Endothelial cell (in vitro differentiated cells): ENCODE measurements around the gene SH2D5. TPM values are rescaled to one million over a fixed set of nuclear protein-coding genes. Genes with fewer than 3 reads are reported as not detected.

Experiments
- DNase-seq: peaks from one replicate; pipeline ENCODE4 v3.0.0; 2021; ENCODE audit warnings: low spot score
- H3K27ac Mint-ChIP-seq: one replicate; pipeline ENCODE4 v1.8.0; 2021; ENCODE audit warnings: mixed read lengths, inconsistent platforms; ENCODE audit not compliant: unreplicated experiment
- H3K27me3 Mint-ChIP-seq: one replicate; pipeline ENCODE4 v1.8.0; 2021; ENCODE audit warnings: mild to moderate bottlenecking, moderate library complexity, mixed read lengths, inconsistent platforms; ENCODE audit not compliant: unreplicated experiment
- H3K36me3 Mint-ChIP-seq: one replicate; pipeline ENCODE4 v1.8.0; 2021; ENCODE audit warnings: mild to moderate bottlenecking, low read depth, mixed read lengths, inconsistent platforms; ENCODE audit not compliant: unreplicated experiment
- H3K4me1 Mint-ChIP-seq: one replicate; pipeline ENCODE4 v1.8.0; 2021; ENCODE audit warnings: mild to moderate bottlenecking, mixed read lengths, inconsistent platforms; ENCODE audit not compliant: unreplicated experiment
- H3K4me3 Mint-ChIP-seq: one replicate; pipeline ENCODE4 v1.8.0; 2021; ENCODE audit warnings: mild to moderate bottlenecking, mixed read lengths, inconsistent platforms; ENCODE audit not compliant: unreplicated experiment
- H3K9me3 Mint-ChIP-seq: one replicate; pipeline ENCODE4 v1.8.0; 2021; ENCODE audit warnings: mixed read lengths, inconsistent platforms; ENCODE audit not compliant: unreplicated experiment
- total RNA-seq: library from RNA; stranded (reverse); fragmentation: NEBNext Ultra II Directional; extraction: Animal tissue kit (Norgen Biotek cat#: 25700); gene quantifications from one replicate; pipeline ENCODE4 v1.2.1, GENCODE V29; 2021; ENCODE audit not compliant: unreplicated experiment
- TF ChIP-seq, protein P1 (sequence below): fragments of 200-600 bp; sonication (generic); IDR thresholded peaks from one replicate; pipeline ENCODE4 v1.5.0; 2021; ENCODE audit warnings: antibody characterized with exemption; ENCODE audit not compliant: unreplicated experiment

The SH2D5 gene
- total RNA-seq, 1 donor from 2014 or later, result 0.26 TPM

DNA sequence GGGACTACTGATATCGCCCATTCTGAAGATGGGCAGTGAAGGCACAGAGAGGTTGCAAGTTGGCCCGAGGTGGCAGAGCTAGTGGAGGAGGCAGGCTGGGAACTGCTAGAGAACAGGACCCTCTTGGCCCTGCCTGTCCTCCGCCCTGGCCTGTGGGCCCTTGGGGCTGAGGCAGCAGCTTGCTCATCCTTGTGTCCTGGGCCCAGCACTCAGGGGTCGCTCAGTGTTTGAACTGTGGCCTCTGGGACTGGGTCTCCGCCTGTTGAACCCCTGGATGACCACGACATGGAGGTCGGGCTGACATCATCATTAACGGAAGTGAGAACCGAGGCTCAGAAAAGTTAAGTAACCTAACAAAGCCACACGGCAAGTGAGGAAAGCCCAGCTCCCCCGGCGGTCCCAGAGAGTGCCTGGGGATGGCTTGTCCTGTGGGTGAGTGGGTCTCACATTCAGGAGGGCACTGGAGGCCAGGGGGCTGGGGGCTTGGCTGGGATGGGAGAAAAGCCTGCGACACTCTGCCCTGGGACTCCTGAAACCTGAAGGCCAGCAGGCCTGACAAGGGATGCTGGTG lies 48.4 kb downstream of the SH2D5 start:
- H3K9me3 Mint-ChIP-seq, result no peaks in the 10 kb centered on the region
- TF ChIP-seq, protein P1, sequence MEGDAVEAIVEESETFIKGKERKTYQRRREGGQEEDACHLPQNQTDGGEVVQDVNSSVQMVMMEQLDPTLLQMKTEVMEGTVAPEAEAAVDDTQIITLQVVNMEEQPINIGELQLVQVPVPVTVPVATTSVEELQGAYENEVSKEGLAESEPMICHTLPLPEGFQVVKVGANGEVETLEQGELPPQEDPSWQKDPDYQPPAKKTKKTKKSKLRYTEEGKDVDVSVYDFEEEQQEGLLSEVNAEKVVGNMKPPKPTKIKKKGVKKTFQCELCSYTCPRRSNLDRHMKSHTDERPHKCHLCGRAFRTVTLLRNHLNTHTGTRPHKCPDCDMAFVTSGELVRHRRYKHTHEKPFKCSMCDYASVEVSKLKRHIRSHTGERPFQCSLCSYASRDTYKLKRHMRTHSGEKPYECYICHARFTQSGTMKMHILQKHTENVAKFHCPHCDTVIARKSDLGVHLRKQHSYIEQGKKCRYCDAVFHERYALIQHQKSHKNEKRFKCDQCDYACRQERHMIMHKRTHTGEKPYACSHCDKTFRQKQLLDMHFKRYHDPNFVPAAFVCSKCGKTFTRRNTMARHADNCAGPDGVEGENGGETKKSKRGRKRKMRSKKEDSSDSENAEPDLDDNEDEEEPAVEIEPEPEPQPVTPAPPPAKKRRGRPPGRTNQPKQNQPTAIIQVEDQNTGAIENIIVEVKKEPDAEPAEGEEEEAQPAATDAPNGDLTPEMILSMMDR, result no peak
- peaks cover 11% of the 10 kb centered on the region for H3K4me1 Mint-ChIP-seq
- no peak overlapping the region for H3K4me3 Mint-ChIP-seq
- H3K27ac Mint-ChIP-seq, result no peak overlapping the region
- peaks cover 10% of the 10 kb centered on the region for H3K27me3 Mint-ChIP-seq
- peaks cover 9% of the 10 kb centered on the region for H3K36me3 Mint-ChIP-seq
- DNase-seq, result no peak

DNA sequence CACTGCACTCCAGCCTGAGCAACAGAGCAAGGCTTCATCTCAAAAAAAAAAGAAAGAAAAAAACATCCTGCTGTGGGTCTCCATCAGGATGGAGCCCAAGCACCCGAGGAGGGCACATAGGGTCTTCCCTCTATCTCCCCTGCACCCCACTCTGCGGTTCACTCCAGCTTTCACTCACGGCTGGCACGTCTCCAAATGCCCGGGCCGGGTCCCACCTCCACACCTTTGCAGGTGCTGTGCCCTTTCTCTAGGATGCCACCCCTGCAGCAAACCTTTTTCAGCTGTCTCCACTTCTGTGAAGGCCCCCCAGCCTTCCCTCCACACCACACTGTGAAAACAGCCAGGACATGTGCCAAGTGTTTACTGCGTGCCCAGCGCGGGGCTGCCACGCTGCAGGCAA lies 48.9 kb downstream of the SH2D5 start:
- TF ChIP-seq, protein P1, result no peak
- DNase-seq, result no peak
- H3K4me3 Mint-ChIP-seq, result no peak overlapping the region
- H3K27ac Mint-ChIP-seq, result no peak overlapping the region
- peaks cover 11% of the 10 kb centered on the region for H3K4me1 Mint-ChIP-seq
- H3K36me3 Mint-ChIP-seq, result peaks cover 9% of the 10 kb centered on the region
- peaks cover 10% of the 10 kb centered on the region for H3K27me3 Mint-ChIP-seq
- no peaks in the 10 kb centered on the region for H3K9me3 Mint-ChIP-seq

DNA sequence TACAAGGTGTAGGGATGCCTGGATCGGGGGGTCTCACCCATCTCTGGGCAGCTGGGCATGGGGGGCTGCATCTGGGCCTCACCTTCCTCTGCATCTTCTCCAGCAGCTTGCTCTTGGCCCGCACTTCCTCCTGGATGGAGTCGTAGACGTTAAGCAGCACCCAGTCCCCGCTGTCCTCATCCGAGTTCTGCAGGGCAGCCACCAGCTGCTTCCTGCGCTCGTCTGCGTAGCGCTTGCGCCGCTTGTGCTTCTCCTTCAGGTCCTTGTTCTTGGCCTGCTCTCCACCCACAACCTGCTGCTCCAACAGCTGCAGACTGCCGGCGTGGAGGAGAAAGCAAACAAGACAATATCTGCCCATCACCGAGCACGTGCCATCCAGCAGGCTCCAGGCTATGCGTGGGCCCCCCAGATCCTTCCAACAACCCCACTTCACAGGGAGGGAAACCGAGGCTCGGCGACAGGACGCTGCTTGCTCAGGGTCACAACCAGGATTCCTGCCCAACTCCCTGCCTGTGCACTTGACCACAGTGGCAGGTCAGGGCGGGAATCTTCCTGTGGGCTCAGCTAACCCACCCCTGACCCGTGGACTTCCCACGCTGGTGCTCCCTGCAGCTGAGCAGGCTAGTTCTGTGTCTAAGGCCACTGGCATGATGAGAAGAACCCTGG lies 49.8 kb downstream of the SH2D5 start:
- TF ChIP-seq, protein P1, result no peak
- Mint-ChIP-seq H3K27me3 (peaks cover 11% of the 10 kb centered on the region), H3K27ac (no peak overlapping the region)

DNA sequence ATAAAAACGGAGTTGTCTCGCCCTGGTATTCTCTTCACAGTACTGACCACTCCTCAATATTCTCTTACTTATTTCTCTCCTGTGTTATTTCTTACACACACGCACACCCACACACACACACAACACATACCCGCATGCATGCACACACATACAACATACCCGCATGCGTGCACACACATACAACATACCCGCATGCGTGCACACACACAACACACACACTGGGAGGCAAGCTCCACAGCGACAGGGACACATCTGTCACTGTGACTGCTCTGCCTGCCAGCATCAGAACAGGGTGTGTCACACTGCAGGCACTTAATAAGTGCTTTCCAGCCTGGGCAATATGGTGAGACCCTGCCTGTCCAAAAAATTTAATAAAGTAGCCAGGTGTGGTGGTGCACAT lies 50.5 kb downstream of the SH2D5 start:
- peaks cover 9% of the 10 kb centered on the region for H3K36me3 Mint-ChIP-seq
- peaks cover 9% of the 10 kb centered on the region for H3K27me3 Mint-ChIP-seq
- H3K4me3 Mint-ChIP-seq, result no peak overlapping the region
- peaks cover 11% of the 10 kb centered on the region for H3K4me1 Mint-ChIP-seq
- H3K9me3 Mint-ChIP-seq, result no peaks in the 10 kb centered on the region
- no peak overlapping the region for H3K27ac Mint-ChIP-seq
- no peak for DNase-seq
- TF ChIP-seq, protein P1, result no peak

More for the DNA sequence above, 49.8 kb downstream of the SH2D5 start:
- Mint-ChIP-seq H3K9me3 (no peaks in the 10 kb centered on the region), H3K36me3 (peaks cover 9% of the 10 kb centered on the region), H3K4me3 (no peak overlapping the region), H3K4me1 (peaks cover 11% of the 10 kb centered on the region)
- no peak for DNase-seq

DNA sequence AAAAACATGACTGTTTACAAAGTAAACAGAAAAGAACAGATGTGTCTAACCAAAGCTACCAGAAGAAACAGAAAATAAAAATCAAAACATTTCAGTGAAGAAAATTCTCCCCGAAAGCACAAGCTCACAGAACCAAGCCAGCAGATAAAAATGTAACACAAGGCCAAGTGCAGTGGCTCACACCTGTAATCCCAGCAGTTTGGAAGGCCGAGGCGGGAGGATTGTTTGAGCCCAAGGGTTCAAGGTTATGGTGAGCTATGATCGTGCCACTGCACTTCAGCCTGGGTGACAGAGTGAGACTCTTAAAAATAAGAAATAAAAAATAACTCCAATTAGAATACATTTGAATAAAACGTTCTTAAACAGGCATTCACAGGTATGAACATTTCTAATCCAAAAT lies 52.2 kb downstream of the SH2D5 start:
- peaks cover under 1% of the 10 kb centered on the region for H3K36me3 Mint-ChIP-seq
- H3K27ac Mint-ChIP-seq, result no peak overlapping the region
- H3K9me3 Mint-ChIP-seq, result no peaks in the 10 kb centered on the region
- H3K4me1 Mint-ChIP-seq, result peaks cover 3% of the 10 kb centered on the region
- H3K4me3 Mint-ChIP-seq, result no peak overlapping the region
- TF ChIP-seq, protein P1, result no peak
- DNase-seq, result no peak
- H3K27me3 Mint-ChIP-seq, result peaks cover 7% of the 10 kb centered on the region
